ENCODE data around the gene FAM89B.

Gene FAM89B

GRCh38 chr11:65575568-65576231 is 3.4 kb downstream of the FAM89B start, which contains the start of gene EHBP1L1:
Gene EHBP1L1 (plus strand): TSS chr11:65576053. CDS start chr11:65576303, 250 bp downstream.
- peak; percentile 73 to 77 for DNase-seq

DNA sequence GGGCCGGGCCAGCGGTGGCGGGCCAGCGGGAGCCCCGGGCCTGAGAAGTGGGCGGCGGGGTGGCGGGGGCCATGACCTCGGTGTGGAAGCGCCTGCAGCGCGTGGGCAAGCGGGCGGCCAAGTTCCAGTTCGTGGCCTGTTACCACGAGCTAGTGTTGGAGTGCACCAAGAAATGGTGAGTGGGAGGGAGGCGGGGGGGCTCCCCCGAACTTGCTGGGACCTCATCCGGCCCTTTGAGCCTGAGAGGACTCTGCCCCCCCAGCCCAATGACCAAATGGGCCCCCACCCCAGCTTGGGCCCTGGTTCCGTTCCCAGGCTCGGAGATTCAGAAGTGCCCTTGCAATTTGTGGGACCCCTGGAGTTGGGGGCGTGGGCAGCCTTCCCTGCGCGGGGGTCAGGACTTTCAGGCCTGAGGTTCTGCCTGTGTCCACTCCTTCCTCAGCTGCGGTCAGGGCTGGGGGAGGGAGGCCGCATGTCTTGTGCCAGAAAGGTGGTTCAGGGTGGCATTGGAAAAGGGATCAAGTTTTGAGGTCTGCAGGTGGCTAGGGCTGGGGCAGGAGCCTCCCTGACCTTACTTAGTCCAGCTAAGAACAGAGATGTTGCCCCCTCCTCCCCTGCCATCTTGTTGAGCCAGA is 4.0 kb downstream of the FAM89B start:
- DNase-seq = no peak

DNA sequence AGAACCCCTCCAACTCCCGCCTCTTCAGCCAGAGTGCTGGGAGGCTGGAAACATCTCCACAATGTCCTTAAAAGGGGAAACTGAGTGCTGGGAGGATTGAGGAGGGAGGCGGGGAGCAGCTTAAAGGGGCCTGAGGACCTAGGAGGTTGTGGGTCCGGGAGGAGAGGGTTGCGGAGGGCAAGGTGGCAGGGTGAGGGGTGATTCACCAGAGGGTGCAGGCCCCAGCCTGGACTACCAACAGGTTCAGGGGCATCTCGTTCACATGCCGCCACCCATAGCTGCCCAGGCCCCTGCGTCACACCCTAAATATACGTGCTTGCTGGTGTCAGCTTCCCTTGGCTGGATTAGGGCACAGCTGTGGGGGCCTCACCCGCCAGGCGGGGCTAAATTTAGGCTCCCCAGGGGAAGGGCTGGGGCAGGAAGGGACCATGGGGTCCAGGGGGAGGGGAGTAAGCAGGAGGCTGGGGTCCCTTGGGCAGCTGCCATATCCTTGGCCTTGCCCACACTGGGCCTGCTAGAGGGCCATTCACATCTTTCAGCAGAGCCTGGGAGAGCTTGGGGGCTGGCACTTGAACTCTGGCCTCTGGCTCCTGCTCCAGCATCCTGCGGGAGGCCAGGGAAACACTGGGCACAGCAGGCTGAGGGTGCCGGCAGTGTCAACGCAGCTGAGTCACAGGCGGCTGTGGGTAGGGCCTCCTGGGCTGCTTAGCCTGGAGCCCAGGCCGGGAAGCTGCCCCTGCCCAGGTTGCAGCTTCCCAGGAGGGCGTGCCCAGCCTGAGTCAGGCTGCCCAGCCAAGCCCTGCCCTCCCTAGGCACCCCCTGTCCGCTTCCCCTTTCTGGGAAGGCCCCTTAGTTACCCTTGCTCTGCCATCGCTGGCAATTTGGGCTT is 4.8 kb downstream of the FAM89B start:
- DNase-seq = no peak

DNA sequence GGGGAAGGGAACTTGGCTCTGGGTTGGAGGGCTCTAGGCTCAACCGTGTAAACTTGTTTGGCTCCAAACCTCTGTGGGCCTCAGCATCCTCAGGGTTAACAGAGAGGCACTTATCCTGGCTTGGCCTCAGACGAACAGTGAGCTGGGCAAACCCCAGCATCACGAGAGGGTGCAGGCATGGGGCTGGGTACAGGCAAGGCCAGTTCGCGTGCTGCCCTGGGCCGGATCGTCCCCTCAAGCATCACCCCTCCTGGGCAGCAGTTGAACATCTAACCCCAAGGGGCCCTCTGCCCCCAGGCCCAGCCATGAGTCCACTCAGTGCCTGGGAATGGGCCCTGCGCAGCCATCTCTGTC is 5.4 kb downstream of the FAM89B start:
- no peak for DNase-seq

- DNase-seq = no peak
These were observed 5.8 kb downstream of the FAM89B start for GRCh38 chr11:65578134-65578533.

DNA sequence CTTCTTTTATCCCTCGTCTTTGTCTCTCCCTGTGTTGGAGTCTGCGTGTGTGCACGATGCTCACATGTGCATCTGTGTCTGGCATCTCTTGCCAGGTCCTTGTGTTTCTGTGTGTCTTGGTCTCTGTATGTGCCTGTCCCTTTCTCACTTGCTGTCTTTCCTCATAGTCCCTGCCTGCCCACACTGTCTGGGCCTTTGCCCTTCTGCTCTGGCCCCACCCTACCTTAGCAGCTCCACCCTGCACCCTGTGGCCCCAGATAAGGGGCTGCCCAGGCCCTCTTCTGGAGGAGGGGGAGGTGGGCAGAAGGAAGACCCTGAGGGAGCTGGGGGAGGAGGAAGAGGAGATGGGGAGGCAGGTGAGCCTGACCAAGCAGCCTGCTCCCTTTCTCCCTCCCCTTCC is 6.3 kb downstream of the FAM89B start:
- no peak for DNase-seq

DNA sequence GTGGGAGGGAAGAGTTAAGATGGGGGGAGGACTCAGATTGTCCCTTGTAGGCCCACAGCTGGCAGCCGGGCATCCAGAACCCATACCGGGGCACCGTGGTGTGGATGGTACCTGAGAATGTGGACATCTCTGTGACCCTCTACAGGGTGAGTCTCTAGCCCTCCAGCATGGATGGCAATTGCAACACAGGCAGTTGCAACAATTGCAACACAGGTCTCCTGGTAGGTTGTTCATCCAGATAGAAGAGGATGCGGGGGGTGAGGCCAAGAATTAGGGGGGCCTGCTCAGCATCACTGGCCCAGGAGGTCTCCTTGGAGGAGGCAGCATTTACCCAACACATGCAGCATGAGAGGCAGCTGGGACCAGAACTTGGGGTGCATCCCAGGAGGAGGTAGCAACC is 7.0 kb downstream of the FAM89B start:
- DNase-seq = no peak

- DNase-seq = no peak
These were observed 7.8 kb downstream of the FAM89B start for GRCh38 chr11:65580031-65580692.

DNA sequence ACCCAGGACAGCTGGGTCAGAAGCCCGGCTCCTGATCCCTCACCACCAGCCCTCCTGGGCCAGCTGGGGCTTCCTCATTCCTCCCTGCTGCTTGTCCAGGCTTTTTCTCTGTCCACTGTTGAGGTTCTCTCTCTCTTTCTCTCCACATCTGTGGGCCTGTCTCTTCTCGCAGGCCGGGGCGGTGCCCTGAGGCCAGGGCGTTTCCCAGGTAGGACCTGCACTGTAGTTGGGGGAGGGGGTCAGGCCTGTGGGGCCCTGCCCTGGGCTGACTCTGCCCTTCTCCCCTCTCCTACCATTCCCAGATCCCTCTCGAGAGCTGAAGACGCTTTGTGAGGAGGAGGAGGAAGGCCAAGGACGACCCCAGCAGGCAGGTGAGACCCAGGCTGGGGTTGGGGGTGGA is 8.4 kb downstream of the FAM89B start:
- DNase-seq = no peak

- DNase-seq = no peak
These were observed 9.6 kb downstream of the FAM89B start for GRCh38 chr11:65581928-65582327.

GRCh38 chr11:65583589-65583988 is 11.3 kb downstream of the FAM89B start:
- no peak for DNase-seq

DNA sequence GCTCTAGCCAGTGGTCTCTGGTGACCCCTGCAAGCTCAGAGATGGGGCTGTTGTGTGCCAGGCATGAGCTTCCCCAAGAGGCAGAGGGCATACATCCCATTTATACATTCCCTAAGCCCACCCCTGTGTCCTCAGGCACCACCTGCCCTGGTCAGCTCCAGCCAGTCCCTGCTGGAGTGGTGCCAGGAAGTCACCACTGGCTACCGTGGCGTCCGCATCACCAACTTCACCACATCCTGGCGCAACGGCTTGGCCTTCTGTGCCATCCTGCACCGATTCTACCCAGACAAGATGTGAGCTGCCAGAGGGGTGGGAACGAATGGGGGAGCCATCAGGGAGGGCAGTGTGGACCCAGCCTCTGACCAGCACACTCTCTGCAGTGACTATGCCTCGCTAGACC is 11.8 kb downstream of the FAM89B start:
- no peak for DNase-seq

GRCh38 chr11:65584723-65585171 is 12.4 kb downstream of the FAM89B start:
- no peak for DNase-seq

DNA sequence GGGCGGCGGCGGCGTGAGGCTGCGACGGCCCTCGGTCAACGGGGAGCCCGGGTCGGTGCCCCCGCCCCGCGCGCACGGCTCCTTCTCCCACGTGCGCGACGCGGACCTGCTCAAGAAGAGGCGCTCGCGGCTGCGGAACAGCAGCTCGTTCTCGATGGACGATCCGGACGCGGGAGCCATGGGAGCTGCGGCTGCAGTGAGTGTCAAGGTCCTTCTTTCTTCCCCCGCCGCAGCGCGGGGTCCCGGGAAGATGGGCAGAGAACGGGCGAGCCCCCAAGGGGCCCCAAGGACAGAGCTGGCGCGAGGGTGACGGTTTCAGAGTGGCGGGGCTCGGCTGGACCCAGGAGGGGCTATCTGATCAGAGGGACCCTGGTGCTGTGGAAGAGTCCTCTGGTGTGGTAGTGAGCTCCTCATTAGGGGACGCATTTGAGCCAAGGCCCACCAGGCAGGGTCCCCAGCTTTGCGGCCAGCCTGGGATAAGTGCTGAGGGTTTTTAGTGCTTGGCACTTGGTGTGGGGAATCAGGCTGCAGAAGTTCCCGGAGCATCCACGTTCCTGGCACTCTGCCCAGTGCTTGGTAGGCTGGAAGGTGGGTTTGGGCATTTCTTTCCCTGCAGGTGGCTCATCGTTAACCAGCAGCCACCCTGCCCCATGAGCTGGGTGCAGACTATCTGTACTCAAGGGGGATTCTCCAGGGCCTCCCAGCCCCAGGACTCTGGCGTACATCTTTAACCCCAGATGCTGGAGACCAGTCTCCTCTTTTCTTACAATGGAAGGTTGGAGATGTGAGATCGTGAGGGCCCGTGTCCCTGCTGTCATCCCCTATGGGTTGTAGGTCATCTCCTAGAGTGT is 13.3 kb downstream of the FAM89B start:
- no peak for DNase-seq

- DNase-seq = no peak
These were observed 13.9 kb downstream of the FAM89B start for GRCh38 chr11:65586247-65586630.

GRCh38 chr11:65586676-65587075 is 14.3 kb downstream of the FAM89B start:
- no peak for DNase-seq

GRCh38 chr11:65588199-65589054 is 16.1 kb downstream of the FAM89B start:
- DNase-seq = peak; percentile 60 to 73

GRCh38 chr11:65589444-65590239 is 17.3 kb downstream of the FAM89B start:
- DNase-seq = no peak

GRCh38 chr11:65590240-65590738 is 18.0 kb downstream of the FAM89B start:
- DNase-seq = no peak
